Mesenchymal stem cell (in vitro differentiated cells and primary cell): ENCODE results near the gene FAM174C.

ENCODE experiments used
- DNase-seq: peaks from one replicate; pipeline ENCODE4 v3.0.0-alpha.2; 2013
- H2AFZ ChIP-seq: one replicate; pipeline ENCODE4 v1.6.1; 2013; ENCODE audit warnings: low read depth, mild to moderate bottlenecking, control low read depth, inconsistent platforms, low read length, moderate library complexity
- H2AK5ac ChIP-seq: 2 replicates; pipeline ENCODE4 v1.6.1; 2013; ENCODE audit warnings: low read length, moderate library complexity, mild to moderate bottlenecking, inconsistent platforms; ENCODE audit not compliant: severe bottlenecking
- H2BK120ac ChIP-seq: one replicate; pipeline ENCODE4 v1.6.1; 2013; ENCODE audit warnings: low read depth, mild to moderate bottlenecking, inconsistent platforms, low read length, moderate library complexity
- H2BK12ac ChIP-seq, 2 experiments: one replicate each; pipeline ENCODE4 v1.6.1; 2013; ENCODE audit warnings: inconsistent platforms in 2 of 2, low read length in 2 of 2, mild to moderate bottlenecking in 2 of 2, moderate library complexity in 2 of 2, control low read depth in 1 of 2
- H2BK15ac ChIP-seq: one replicate; pipeline ENCODE4 v1.6.1; 2013; ENCODE audit warnings: mild to moderate bottlenecking, low read depth, inconsistent platforms; ENCODE audit not compliant: poor library complexity, severe bottlenecking
- H2BK5ac ChIP-seq: 2 replicates; pipeline ENCODE4 v1.6.1; 2013; ENCODE audit warnings: low read depth, mild to moderate bottlenecking, low read length, control low read depth, inconsistent platforms; ENCODE audit not compliant: poor library complexity, severe bottlenecking
- H3K14ac ChIP-seq, 2 experiments: one replicate each; pipeline ENCODE4 v1.6.1; 2013; ENCODE audit warnings: inconsistent platforms in 2 of 2, low read length in 2 of 2, control low read depth in 1 of 2, mild to moderate bottlenecking in 1 of 2, moderate library complexity in 1 of 2
- H3K18ac ChIP-seq, 2 experiments: one replicate each; pipeline ENCODE4 v1.6.1; 2013; ENCODE audit warnings: inconsistent platforms in 2 of 2, low read length in 2 of 2, control low read depth in 1 of 2, low read depth in 1 of 2, mild to moderate bottlenecking in 1 of 2
- H3K23ac ChIP-seq, 2 experiments: one replicate each; pipeline ENCODE4 v1.6.1; 2013; ENCODE audit warnings: inconsistent platforms in 2 of 2, low read length in 2 of 2, mild to moderate bottlenecking in 2 of 2, moderate library complexity in 2 of 2, control low read depth in 1 of 2
- H3K27ac ChIP-seq: 2 replicates; pipeline ENCODE4 v1.5.1; 2013; ENCODE audit warnings: mild to moderate bottlenecking, moderate library complexity, low read length, control low read depth, inconsistent platforms; ENCODE audit not compliant: poor library complexity, severe bottlenecking
- H3K27me3 ChIP-seq, 2 experiments: 2 replicates each; pipeline versions ENCODE4 v1.6.1 to v1.7.0; 2013; ENCODE audit warnings: low read length in 2 of 2, mild to moderate bottlenecking in 2 of 2, moderate library complexity in 2 of 2, control low read depth in 1 of 2, inconsistent platforms in 1 of 2; ENCODE audit not compliant: control insufficient read depth in 1 of 2, insufficient read depth in 1 of 2
- H3K36me3 ChIP-seq, 2 experiments: 2 replicates each; pipeline versions ENCODE4 v1.6.1 to v1.7.0; 2013; ENCODE audit warnings: low read length in 2 of 2, control low read depth in 1 of 2, inconsistent platforms in 1 of 2, low read depth in 1 of 2, mild to moderate bottlenecking in 1 of 2; ENCODE audit not compliant: insufficient read depth in 2 of 2, control insufficient read depth in 1 of 2
- H3K4ac ChIP-seq, 2 experiments: one replicate each; pipeline ENCODE4 v1.6.1; 2013; ENCODE audit warnings: inconsistent platforms in 2 of 2, low read length in 2 of 2, mild to moderate bottlenecking in 2 of 2, moderate library complexity in 2 of 2, control low read depth in 1 of 2, low read depth in 1 of 2
- H3K4me1 ChIP-seq: 2 replicates; pipeline ENCODE4 v1.6.1; 2013; ENCODE audit warnings: low read depth, low read length, control low read depth; ENCODE audit not compliant: control insufficient read depth, insufficient read depth
- H3K4me2 ChIP-seq: 2 replicates; pipeline ENCODE4 v1.6.1; 2013; ENCODE audit warnings: low read length, mild to moderate bottlenecking, inconsistent platforms; ENCODE audit not compliant: poor library complexity, severe bottlenecking
- H3K4me3 ChIP-seq, 2 experiments: 2 replicates each; pipeline versions ENCODE4 v1.5.1 to v1.7.0; 2013; ENCODE audit warnings: low read length in 2 of 2, mild to moderate bottlenecking in 2 of 2, control low read depth in 1 of 2, low read depth in 1 of 2; ENCODE audit not compliant: insufficient read depth in 1 of 2
- H3K79me1 ChIP-seq: replicated peaks from 2 replicates; pipeline ENCODE4 v1.6.1; 2013; ENCODE audit warnings: mild to moderate bottlenecking, control low read depth, low read length, inconsistent platforms; ENCODE audit not compliant: poor library complexity, severe bottlenecking
- H3K9ac ChIP-seq: 2 replicates; pipeline ENCODE4 v1.7.0; 2013; ENCODE audit warnings: mild to moderate bottlenecking, low read length, moderate library complexity
- H3K9me3 ChIP-seq: 2 replicates; pipeline ENCODE4 v1.7.0; 2013; ENCODE audit warnings: mild to moderate bottlenecking, low read length; ENCODE audit not compliant: control insufficient read depth
- H4K8ac ChIP-seq: one replicate; pipeline ENCODE4 v1.6.1; 2013; ENCODE audit warnings: inconsistent platforms, mild to moderate bottlenecking, low read length, moderate library complexity
- H4K91ac ChIP-seq: one replicate; pipeline ENCODE4 v1.6.1; 2013; ENCODE audit warnings: mild to moderate bottlenecking, low read length, inconsistent platforms
- WGBS: methylation state at CpG from one replicate; pipeline ENCODE4 v1.1.7; 2013; ENCODE audit warnings: mixed read lengths; 5-methylcytosine and 5-hydroxymethylcytosine counted together

FAM174C gene

DNA sequence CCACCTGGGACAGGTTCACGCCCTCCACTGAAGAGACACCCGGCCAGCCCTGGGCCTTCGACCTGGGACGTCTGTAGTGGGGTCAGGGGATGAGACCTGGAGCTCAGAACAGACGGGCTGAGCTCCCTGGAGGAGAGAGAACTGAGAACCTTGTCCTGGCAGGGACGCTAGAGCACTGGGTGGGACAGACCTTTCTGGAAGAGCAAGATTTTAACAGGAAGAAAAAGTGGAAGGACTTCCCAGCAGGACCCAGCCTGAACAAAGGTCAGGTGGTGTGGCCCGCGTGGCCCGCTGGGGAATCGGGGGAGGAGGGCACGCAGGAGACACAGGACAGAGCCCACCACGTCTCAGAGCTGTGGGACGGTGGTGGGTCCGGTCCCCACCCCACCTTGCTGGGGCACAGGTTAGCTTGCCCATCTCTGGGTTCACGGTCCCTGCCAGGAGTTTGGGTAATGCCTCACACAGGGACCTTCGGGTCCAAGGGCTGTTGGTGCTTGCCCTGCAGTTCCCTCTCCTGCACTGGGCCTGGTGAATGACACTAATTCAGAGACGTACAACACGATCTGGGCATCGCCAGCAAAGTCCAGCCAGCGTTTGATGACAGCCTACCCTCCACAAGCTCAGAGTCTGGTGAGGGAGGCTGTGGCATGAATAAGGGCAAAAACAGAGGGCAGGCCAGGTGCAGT lies 9.1 kb downstream of the FAM174C start:
- Histone ChIP-seq H2BK12ac (no peak overlapping the region), H3K4ac (no peak overlapping the region), H3K36me3 (peaks cover 2 to 16% of the 10 kb centered on the region in 2 experiments), H3K18ac (no peak overlapping the region), H3K27ac (no peak overlapping the region), H4K91ac (no peak overlapping the region), H2BK15ac (no peak overlapping the region), H2BK120ac (no peak overlapping the region), H3K4me2 (no peak overlapping the region), H3K79me1 (peaks cover 2% of the 10 kb centered on the region), H3K4me3 (no peak overlapping the region), H3K14ac (no peak overlapping the region), H4K8ac (no peak overlapping the region), H2BK5ac (no peak overlapping the region), H3K9ac (no peak overlapping the region), H3K9me3 (no peaks in the 10 kb centered on the region), H2AFZ (no peak overlapping the region), H3K27me3 (peaks cover 37 to 60% of the 10 kb centered on the region in 2 experiments), H2AK5ac (no peak overlapping the region), H3K23ac (no peak overlapping the region), H3K4me1 (peaks cover 12% of the 10 kb centered on the region)
- WGBS = 82% methylated on average over 20 of the region's 20 CpGs
- no peak for DNase-seq

DNA sequence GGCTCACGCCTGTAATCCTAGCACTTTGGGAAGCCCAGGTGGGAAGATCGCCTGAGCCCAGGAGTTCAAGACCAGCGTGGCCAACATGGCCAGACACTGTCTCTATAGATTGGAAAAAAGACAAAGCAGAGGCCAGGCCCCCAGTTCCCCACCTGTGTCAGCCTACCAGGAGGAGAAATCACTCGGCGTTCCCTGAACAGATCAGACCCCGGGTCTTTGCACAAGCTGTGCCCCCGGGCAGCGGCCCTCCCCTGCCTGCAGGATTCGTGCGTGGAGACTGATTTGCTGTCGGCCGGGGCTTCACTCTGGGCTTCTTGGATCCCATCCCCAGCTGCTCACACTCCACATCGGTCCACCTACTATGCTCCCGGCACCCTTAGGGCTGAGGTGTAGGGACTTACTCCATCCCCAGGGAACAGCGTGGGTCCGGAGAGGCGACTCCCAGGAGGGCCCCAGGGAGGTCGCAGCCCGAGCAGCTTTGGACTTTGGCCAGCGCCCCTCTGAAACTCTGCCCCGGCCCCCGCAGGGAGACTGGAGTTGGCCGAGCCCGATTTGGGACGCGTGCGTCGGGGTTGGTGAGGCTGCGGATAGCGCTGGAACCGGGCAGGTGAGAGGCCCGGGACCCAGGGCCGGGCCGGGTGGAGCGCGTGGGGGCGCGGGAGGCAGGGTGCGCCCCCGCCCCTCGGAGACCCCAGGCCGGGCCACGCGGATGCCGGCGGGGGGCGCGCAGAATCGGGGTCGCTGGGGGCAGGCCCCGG lies 9.8 kb downstream of the FAM174C start:
- H3K4me2 ChIP-seq = no peak overlapping the region
- H3K4ac ChIP-seq = no peak overlapping the region
- 32% methylated on average over 33 of the region's 51 CpGs for WGBS
- no peak overlapping the region for H2BK12ac ChIP-seq
- peak overlapping the region in 1 of 2 experiments; percentile 17 for H3K4me3 ChIP-seq
- no peak overlapping the region for H3K9ac ChIP-seq
- peak overlapping the region; percentile 66 for H2BK15ac ChIP-seq
- no peak overlapping the region for H2AFZ ChIP-seq
- no peak overlapping the region for H2BK120ac ChIP-seq
- no peak overlapping the region for H3K23ac ChIP-seq
- H4K91ac ChIP-seq = no peak overlapping the region
- no peak overlapping the region for H2AK5ac ChIP-seq
- no peak overlapping the region for H2BK5ac ChIP-seq
- no peak for DNase-seq
- peaks cover 11% of the 10 kb centered on the region for H3K4me1 ChIP-seq
- H3K18ac ChIP-seq = no peak overlapping the region
- no peak overlapping the region for H4K8ac ChIP-seq
- H3K9me3 ChIP-seq = no peaks in the 10 kb centered on the region
- H3K36me3 ChIP-seq = peaks cover 0 to 9% of the 10 kb centered on the region in 2 experiments
- no peak overlapping the region for H3K27ac ChIP-seq
- H3K27me3 ChIP-seq = peaks cover 37 to 66% of the 10 kb centered on the region in 2 experiments
- H3K14ac ChIP-seq = no peak overlapping the region
- H3K79me1 ChIP-seq = no peaks in the 10 kb centered on the region

DNA sequence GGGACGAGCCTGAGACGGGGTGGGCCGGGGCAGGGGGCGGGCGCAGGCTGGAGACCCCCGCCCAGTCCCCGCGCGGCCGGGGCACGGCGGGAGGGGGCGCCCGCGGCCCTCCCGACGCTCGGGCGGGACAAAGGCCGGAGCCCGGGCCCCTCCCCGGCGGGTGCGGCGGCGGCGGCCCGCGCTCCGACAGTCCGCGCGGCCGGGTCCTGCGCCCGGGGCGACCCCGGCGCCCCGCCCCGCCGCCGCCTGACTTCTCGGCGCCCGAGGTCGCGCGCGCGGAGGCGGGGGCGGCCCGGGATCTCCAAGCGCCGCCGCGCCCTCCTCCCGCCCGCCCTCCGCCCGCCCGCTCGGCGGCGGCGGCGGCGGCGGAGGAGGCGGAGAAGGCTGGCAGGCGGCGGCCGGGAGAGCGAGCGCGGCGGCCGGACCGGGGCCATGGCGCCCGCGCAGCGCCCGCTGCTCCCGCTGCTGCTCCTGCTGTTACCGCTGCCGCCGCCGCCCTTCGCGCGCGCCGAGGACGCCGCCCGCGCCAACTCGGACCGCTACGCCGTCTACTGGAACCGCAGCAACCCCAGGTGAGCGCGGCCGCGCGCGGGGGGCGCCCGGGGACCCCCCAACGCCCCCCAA lies 10.5 kb downstream of the FAM174C start, which contains the start of gene EFNA2:
TSS of gene EFNA2 (plus strand) at position 137 of the 624 bp plus-strand sequence. CDS start at position 433, 296 bp downstream.
- Histone ChIP-seq H2AFZ (peak within 1 kb of the TSS; percentile 49), H4K91ac (no peak within 1 kb of the TSS), H3K27me3 (peaks cover 37 to 73% of the 10 kb centered on the region in 2 experiments), H3K4me2 (peak within 1 kb of the TSS; percentile 56), H3K4ac (no peak within 1 kb of the TSS), H2BK120ac (no peak within 1 kb of the TSS), H3K23ac (no peak within 1 kb of the TSS), H3K14ac (no peak within 1 kb of the TSS), H2BK15ac (peak within 1 kb of the TSS; percentile 66), H3K9me3 (no peaks in the 10 kb centered on the region), H3K27ac (no peak within 1 kb of the TSS), H3K18ac (no peak within 1 kb of the TSS), H4K8ac (no peak within 1 kb of the TSS), H3K4me3 (peak within 1 kb of the TSS in 1 of 2 experiments; percentile 52), H3K36me3 (peaks cover 0 to 2% of the 10 kb centered on the region in 2 experiments), H3K9ac (no peak within 1 kb of the TSS), H2AK5ac (no peak within 1 kb of the TSS), H2BK12ac (no peak within 1 kb of the TSS), H3K79me1 (no peaks in the 10 kb centered on the region), H3K4me1 (peaks cover 13% of the 10 kb centered on the region), H2BK5ac (no peak within 1 kb of the TSS)
- no peak for DNase-seq
- 1% methylated on average over 34 of the region's 113 CpGs for WGBS
